Body of pancreas (tissue), 4 donors: ENCODE results near the gene MYBBP1A. TPM values are rescaled to one million over a fixed set of nuclear protein-coding genes. Genes with fewer than 3 reads are reported as not detected.

ENCODE experiments used
- ATAC-seq: fragments of 150-250 bp; one replicate; pipeline ENCODE4 v1.9.1; 2016
- DNase-seq, 4 donors: peaks; one replicate each; pipeline ENCODE4 v3.0.0-alpha.2; 2019
- H3K27ac ChIP-seq, 4 donors: fragments of 200-600 bp; sonication (generic); 1 replicate in 3 of 4; 2 replicates in 1 of 4; pipeline versions ENCODE4 v1.5.1 to v1.6.1; 2016 to 2019; ENCODE audit warnings: mild to moderate bottlenecking in 1 of 4, mixed read lengths in 1 of 4, moderate library complexity in 1 of 4
- H3K27me3 ChIP-seq, 2 donors: fragments of 200-600 bp; sonication (generic); one replicate each; pipeline ENCODE4 v1.6.0; 2016; ENCODE audit warnings: mild to moderate bottlenecking in 1 of 2
- H3K36me3 ChIP-seq, 2 donors: fragments of 200-600 bp; sonication (generic); replicated peaks in 1 of 2; 2 replicates each; pipeline ENCODE4 v1.5.1; 2016; ENCODE audit warnings: low read depth in 2 of 2; ENCODE audit not compliant: insufficient read depth in 1 of 2
- H3K4me1 ChIP-seq: fragments of 200-600 bp; sonication (generic); one replicate; pipeline ENCODE4 v1.6.0; 2016
- H3K4me3 ChIP-seq, 2 donors: fragments of 200-600 bp; sonication (generic); 1 replicate in 1 of 2; 2 replicates in 1 of 2; pipeline ENCODE4 v1.5.1; 2016 to 2019
- H3K9me3 ChIP-seq, 3 donors: fragments of 200-600 bp; sonication (generic); 1 replicate in 2 of 3; 2 replicates in 1 of 3; pipeline ENCODE4 v1.5.1; 2016
- POLR2A ChIP-seq, 3 donors: fragments of 450-650 bp; IDR thresholded peaks; one replicate each; pipeline ENCODE4 v1.6.1; 2016; ENCODE audit warnings: antibody characterized with exemption in 3 of 3, mild to moderate bottlenecking in 2 of 3
- whole genome bisulfite sequencing, 2 donors: methylation state at CpG; one replicate each; pipeline ENCODE4 v1.1.5; 2017; 5-methylcytosine and 5-hydroxymethylcytosine counted together
- intact Hi-C: fragments of 100-400 bp; cut with DNase I; formaldehyde crosslinking; loops from one replicate; pipeline ENCODE4 v1.15.1; 2023
- total RNA-seq, 2 donors: library from RNA; depleted of rRNA; stranded (reverse); fragments of >200 nt; gene quantifications; one replicate each; pipeline ENCODE4 v1.1.0, GENCODE V29; 2016
- TF ChIP-seq, protein P1 (sequence below), 7 experiments: fragments of 450-650 bp in 4 of 7; fragments of 200-600 bp in 3 of 7; sonication (generic) in 3 of 7; IDR thresholded peaks; one replicate each; pipeline ENCODE4 v1.5.1; 2016 to 2019; ENCODE audit warnings: antibody characterized with exemption in 7 of 7

The MYBBP1A gene
- total RNA-seq, 2 donors from 2014 or later, result 37.9 to 105 TPM

DNA sequence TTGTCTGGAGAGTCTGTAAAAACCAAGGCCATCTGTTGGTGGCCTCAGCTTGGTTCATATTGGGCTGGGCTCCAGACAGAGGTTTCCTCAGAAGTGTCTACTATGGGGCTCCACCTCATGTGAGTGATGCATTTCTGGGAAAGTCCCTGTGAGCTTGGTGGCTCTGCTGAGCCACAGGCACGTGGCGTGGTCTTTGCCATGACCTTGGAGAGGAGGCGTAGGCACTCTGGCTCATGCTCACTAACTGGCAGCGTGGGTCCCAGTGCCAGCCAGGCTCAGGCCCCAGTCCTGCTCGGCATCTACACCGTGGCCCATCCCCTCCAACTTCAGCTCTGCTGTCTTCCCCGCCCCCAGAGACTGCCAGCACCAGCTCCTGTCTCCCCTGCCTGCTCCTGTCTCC, 18.5 kb upstream of the MYBBP1A start:
- TF ChIP-seq, protein P1, sequence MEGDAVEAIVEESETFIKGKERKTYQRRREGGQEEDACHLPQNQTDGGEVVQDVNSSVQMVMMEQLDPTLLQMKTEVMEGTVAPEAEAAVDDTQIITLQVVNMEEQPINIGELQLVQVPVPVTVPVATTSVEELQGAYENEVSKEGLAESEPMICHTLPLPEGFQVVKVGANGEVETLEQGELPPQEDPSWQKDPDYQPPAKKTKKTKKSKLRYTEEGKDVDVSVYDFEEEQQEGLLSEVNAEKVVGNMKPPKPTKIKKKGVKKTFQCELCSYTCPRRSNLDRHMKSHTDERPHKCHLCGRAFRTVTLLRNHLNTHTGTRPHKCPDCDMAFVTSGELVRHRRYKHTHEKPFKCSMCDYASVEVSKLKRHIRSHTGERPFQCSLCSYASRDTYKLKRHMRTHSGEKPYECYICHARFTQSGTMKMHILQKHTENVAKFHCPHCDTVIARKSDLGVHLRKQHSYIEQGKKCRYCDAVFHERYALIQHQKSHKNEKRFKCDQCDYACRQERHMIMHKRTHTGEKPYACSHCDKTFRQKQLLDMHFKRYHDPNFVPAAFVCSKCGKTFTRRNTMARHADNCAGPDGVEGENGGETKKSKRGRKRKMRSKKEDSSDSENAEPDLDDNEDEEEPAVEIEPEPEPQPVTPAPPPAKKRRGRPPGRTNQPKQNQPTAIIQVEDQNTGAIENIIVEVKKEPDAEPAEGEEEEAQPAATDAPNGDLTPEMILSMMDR (IDR thresholded peaks at IDR 0.05), result no peak
- Histone ChIP-seq H3K27ac (no peak overlapping the region), H3K4me1 (no peaks in the 10 kb centered on the region), H3K9me3 (no peaks in the 10 kb centered on the region), H3K36me3 (no peaks in the 10 kb centered on the region), H3K27me3 (no peaks in the 10 kb centered on the region), H3K4me3 (no peak overlapping the region)
- intact Hi-C loops, result loop anchor here (5.0 kb wide), 1 partner anchor 49 kb away; no protein-coding TSS in a partner anchor
- WGBS, 2 donors, result 32 to 39% methylated on average over 5 to 7 of the region's 7 CpGs
- ATAC-seq (peak; percentile 67), DNase-seq (peak in 1 of 4 donors; percentile 39)

GRCh38 chr17:4573115-4573514, 17.9 kb upstream of the MYBBP1A start:
- TF ChIP-seq POLR2A (IDR thresholded peaks at IDR 0.05), result no peak
- TF ChIP-seq, protein P1 (IDR thresholded peaks at IDR 0.05), result no peak
- no peak for ATAC-seq
- intact Hi-C loops, result loop anchor here (5.0 kb wide), 1 partner anchor 49 kb away; no protein-coding TSS in a partner anchor
- H3K27me3 ChIP-seq, result no peaks in the 10 kb centered on the region
- no peaks in the 10 kb centered on the region for H3K36me3 ChIP-seq
- no peak overlapping the region for H3K4me3 ChIP-seq
- H3K4me1 ChIP-seq, result no peaks in the 10 kb centered on the region
- no peak overlapping the region for H3K27ac ChIP-seq
- no peak for DNase-seq
- H3K9me3 ChIP-seq, result no peaks in the 10 kb centered on the region
- 61 to 63% methylated on average over 4 of the region's 4 CpGs for WGBS, 2 donors

- Histone ChIP-seq H3K36me3 (no peaks in the 10 kb centered on the region), H3K27ac (no peak overlapping the region), H3K4me1 (no peaks in the 10 kb centered on the region), H3K27me3 (no peaks in the 10 kb centered on the region), H3K9me3 (no peaks in the 10 kb centered on the region), H3K4me3 (no peak overlapping the region)
- intact Hi-C loops, result loop anchor here (5.0 kb wide), 1 partner anchor 50 kb away; no protein-coding TSS in a partner anchor
- 65 to 71% methylated on average over 9 of the region's 9 CpGs for WGBS, 2 donors
- ATAC-seq, result no peak
- no peak for DNase-seq
- no peak for TF ChIP-seq POLR2A (IDR thresholded peaks at IDR 0.05)
- TF ChIP-seq, protein P1 (IDR thresholded peaks at IDR 0.05), result no peak
Observed at GRCh38 chr17:4572131-4572530, 16.9 kb upstream of the MYBBP1A start.

GRCh38 chr17:4569591-4569990, 14.4 kb upstream of the MYBBP1A start:
- 31 to 77% methylated on average over 1 of the region's 1 CpG for WGBS, 2 donors
- DNase-seq, result no peak
- H3K27ac ChIP-seq, result no peak overlapping the region
- intact Hi-C loops, result no loop called here
- TF ChIP-seq, protein P1 (IDR thresholded peaks at IDR 0.05), result no peak
- TF ChIP-seq POLR2A (IDR thresholded peaks at IDR 0.05), result no peak
- H3K4me3 ChIP-seq, result no peak overlapping the region
- no peaks in the 10 kb centered on the region for H3K36me3 ChIP-seq
- ATAC-seq, result no peak
- peaks cover 14% of the 10 kb centered on the region for H3K4me1 ChIP-seq
- H3K9me3 ChIP-seq, result no peaks in the 10 kb centered on the region
- no peaks in the 10 kb centered on the region for H3K27me3 ChIP-seq

DNA sequence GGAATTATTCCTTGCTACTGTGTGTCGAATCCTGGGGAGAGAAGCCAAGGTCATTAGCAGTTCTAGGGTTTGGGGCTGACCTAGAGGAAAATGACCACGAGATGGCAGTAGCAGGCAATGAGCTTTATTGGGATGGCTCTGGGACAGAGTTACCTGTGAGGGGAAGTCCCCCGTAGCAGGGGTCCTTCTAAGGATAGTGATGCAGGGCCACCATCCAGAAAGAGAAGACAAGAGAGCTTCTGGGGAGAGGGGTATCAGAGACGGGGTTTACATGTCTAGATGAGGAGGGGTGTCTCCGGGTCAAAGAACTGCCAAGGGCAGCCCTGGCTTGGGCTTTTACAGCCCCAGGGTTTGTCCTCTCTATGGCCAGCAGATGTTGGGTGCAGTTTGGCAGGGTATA, 11.6 kb upstream of the MYBBP1A start:
- H3K27me3 ChIP-seq, result no peaks in the 10 kb centered on the region
- TF ChIP-seq, protein P1 (IDR thresholded peaks at IDR 0.05), result peak; percentile 66 to 81 (median 72)
- no peak for TF ChIP-seq POLR2A (IDR thresholded peaks at IDR 0.05)
- ATAC-seq, result peak; percentile 79
- H3K9me3 ChIP-seq, result no peaks in the 10 kb centered on the region
- peak; percentile 67 to 71 (median 70) for DNase-seq
- intact Hi-C loops, result no loop called here
- no peak overlapping the region for H3K4me3 ChIP-seq
- 20 to 24% methylated on average over 5 of the region's 5 CpGs for WGBS, 2 donors
- H3K36me3 ChIP-seq, result no peaks in the 10 kb centered on the region
- H3K4me1 ChIP-seq, result peaks cover 14% of the 10 kb centered on the region
- H3K27ac ChIP-seq, result no peak overlapping the region
